GM12872 (cell line): ENCODE measurements around the gene P4HTM.

ENCODE experiments used
- TF ChIP-seq, protein P1 (sequence below): IDR thresholded peaks from 3 replicates; pipeline ENCODE4 v1.5.1; 2011; ENCODE audit warnings: low read depth, mild to moderate bottlenecking, low read length, moderate library complexity; ENCODE audit not compliant: insufficient read depth

The P4HTM gene

DNA sequence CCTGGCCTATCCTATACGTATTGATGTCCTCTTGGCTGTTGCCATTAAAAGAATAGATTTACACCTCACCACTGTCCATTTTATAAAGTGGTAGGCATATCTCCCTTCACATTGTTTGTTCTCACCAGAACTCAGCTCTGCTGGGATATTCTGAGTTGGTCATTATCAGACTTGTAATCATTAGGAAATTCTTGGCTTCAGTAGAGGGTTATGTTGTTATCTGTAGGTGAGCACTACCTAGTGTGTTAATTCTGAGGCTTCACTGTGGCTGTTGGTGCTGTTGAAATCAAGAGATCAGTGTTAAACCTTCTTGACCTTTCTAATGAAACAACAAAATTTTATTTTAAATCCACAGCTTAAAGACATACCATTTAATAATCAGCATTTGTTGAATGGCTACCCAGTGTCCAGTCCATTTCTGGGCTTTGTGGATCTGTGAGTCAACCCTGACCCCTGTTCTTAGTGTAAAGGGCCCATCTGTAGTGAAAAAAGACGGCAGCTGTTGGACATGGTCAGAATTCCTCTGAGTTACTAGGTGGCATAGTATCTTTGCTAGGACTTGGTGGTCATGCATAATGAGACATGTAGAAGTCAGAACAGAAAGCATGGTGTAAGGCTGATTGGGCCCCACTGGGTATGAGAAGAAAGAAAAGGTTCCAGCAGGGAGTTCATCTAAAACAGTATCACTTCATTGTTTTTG is 32.9 kb upstream of the P4HTM start:
- TF ChIP-seq, protein P1, sequence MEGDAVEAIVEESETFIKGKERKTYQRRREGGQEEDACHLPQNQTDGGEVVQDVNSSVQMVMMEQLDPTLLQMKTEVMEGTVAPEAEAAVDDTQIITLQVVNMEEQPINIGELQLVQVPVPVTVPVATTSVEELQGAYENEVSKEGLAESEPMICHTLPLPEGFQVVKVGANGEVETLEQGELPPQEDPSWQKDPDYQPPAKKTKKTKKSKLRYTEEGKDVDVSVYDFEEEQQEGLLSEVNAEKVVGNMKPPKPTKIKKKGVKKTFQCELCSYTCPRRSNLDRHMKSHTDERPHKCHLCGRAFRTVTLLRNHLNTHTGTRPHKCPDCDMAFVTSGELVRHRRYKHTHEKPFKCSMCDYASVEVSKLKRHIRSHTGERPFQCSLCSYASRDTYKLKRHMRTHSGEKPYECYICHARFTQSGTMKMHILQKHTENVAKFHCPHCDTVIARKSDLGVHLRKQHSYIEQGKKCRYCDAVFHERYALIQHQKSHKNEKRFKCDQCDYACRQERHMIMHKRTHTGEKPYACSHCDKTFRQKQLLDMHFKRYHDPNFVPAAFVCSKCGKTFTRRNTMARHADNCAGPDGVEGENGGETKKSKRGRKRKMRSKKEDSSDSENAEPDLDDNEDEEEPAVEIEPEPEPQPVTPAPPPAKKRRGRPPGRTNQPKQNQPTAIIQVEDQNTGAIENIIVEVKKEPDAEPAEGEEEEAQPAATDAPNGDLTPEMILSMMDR, result no peak

GRCh38 chr3:48960841-48961413 is 29.1 kb upstream of the P4HTM start:
- TF ChIP-seq, protein P1, result no peak

DNA sequence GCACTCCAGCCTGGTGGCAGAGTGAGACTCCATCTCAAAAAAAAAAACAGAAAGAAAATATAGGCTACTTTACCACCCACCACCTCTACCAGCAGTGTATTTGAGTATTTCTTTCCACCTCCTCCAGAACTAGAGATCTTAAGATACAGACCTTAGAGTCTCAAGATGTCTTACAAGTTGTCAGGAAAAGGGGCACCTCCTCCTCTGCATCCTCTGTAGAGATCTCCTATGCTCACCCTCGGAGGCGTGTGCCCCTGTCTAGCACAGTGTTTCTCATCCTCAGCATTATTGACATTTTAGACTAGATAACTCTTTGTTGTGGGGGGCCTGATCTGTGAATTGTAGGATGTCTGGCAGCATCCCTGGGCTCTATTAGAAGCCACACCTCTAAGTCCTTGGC is 27.7 kb upstream of the P4HTM start:
- TF ChIP-seq, protein P1, result no peak

DNA sequence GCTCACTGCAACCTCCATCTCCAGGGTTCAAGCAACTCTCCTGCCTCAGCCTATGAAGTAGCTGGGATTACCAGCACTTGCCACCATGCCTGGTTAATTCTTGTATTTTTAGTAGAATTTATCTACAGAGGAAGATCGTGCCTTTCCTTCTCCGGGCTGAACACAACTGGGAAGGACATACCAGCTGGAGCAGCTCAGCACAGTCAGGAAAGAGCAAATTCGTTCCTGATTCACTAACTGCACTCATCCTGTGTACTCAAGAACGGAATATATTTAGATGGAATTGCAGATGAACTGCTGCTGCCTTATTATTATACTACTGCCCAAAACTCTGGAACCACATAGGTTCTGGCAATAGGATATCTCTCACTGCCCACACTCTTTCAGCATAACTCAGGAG is 27.1 kb upstream of the P4HTM start:
- TF ChIP-seq, protein P1, result no peak

- TF ChIP-seq, protein P1, result no peak
Observed at GRCh38 chr3:48963591-48963990, 26.4 kb upstream of the P4HTM start.

GRCh38 chr3:48966367-48966766 is 23.7 kb upstream of the P4HTM start:
- TF ChIP-seq, protein P1, result no peak

DNA sequence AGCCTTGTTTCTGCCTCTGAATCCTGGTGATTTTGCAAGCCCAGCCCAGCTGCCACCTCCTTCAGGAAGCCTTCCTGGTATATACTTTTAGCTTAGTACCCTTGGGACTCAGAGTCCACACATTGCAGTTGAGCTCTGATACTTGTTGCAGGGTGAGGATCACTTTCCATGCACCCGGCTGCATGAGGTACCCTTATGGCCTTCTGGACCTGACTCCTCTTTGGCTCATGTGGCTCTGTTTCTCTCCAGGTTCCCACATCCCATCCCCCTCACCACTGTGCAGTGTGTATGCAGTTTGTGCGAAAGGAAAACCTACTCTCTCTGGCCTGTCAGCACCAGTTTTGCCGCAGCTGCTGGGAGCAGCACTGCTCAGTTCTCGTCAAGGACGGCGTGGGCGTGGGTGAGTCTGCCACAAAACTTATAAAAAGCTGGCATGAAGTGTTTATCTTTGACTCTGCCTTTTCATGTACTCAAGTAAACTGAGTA is 23.1 kb upstream of the P4HTM start:
- TF ChIP-seq, protein P1, result no peak
